PC-9 (cell line): ENCODE data around the gene GNB1. TPM values are rescaled to one million over a fixed set of nuclear protein-coding genes. Genes with fewer than 3 reads are reported as not detected.

Experiments used
- BruUV-seq: library from RNA; stranded (reverse); fragments of 400-500 nt; replicated peaks from 2 replicates; lab custom pipeline; 2021; lab: Mats Ljungman, UMichigan
- CTCF ChIA-PET: fragments of 300-600 bp; sonication (Branson Sonifier 250); formaldehyde crosslinking; loops from one replicate; lab custom pipeline; 2022; ENCODE audit warnings: antibody characterized with exemption; lab: Charles Lee
- POLR2A ChIA-PET: fragments of 300-600 bp; sonication (Branson Sonifier 250); formaldehyde crosslinking; loops from one replicate; lab custom pipeline; 2022; ENCODE audit warnings: antibody characterized with exemption; ENCODE audit not compliant: unreplicated experiment; lab: Charles Lee
- DNase-seq, 2 experiments: peaks; one replicate each; pipeline versions ENCODE4 v3.0.0 to v3.0.0-alpha.2; 2015 to 2022; ENCODE audit warnings: mixed read lengths in 1 of 2
- H2AFZ ChIP-seq: fragments of 200-600 bp; sonication (generic); 2 replicates; pipeline ENCODE4 v1.8.1; 2017; ENCODE audit warnings: antibody characterized with exemption
- H3F3A ChIP-seq: fragments of 200-600 bp; sonication (generic); 2 replicates; pipeline ENCODE4 v1.8.1; 2017; ENCODE audit warnings: antibody characterized with exemption, mild to moderate bottlenecking, low read depth; ENCODE audit not compliant: insufficient read depth
- H3K27ac ChIP-seq: fragments of 200-600 bp; sonication (generic); 2 replicates; pipeline ENCODE4 v1.6.1; 2016; ENCODE audit warnings: mixed run types
- H3K27me3 ChIP-seq: fragments of 200-600 bp; sonication (generic); 2 replicates; pipeline ENCODE4 v1.6.1; 2016; ENCODE audit warnings: low read depth, mixed run types; ENCODE audit not compliant: insufficient read depth
- H3K36me3 ChIP-seq: fragments of 200-600 bp; sonication (generic); 2 replicates; pipeline ENCODE4 v1.6.1; 2016; ENCODE audit warnings: low read depth, mixed run types
- H3K4me1 ChIP-seq: fragments of 200-600 bp; sonication (generic); replicated peaks from 2 replicates; pipeline ENCODE4 v1.6.1; 2016; ENCODE audit warnings: mixed run types; ENCODE audit not compliant: insufficient read depth
- H3K4me2 ChIP-seq: fragments of 200-600 bp; sonication (generic); 2 replicates; pipeline ENCODE4 v1.6.1; 2017; ENCODE audit warnings: mixed run types
- H3K4me3 ChIP-seq: fragments of 200-600 bp; sonication (generic); 2 replicates; pipeline ENCODE4 v1.6.1; 2016; ENCODE audit warnings: mixed run types
- H3K79me2 ChIP-seq: fragments of 200-600 bp; sonication (generic); 2 replicates; pipeline ENCODE4 v1.6.1; 2017; ENCODE audit warnings: low read depth, mixed run types
- H3K9me2 ChIP-seq: fragments of 200-600 bp; sonication (generic); 2 replicates; pipeline ENCODE4 v1.8.1; 2017; ENCODE audit warnings: mild to moderate bottlenecking; ENCODE audit not compliant: insufficient read depth
- H3K9me3 ChIP-seq: fragments of 200-600 bp; sonication (generic); 2 replicates; pipeline ENCODE4 v1.8.1; 2016; ENCODE audit warnings: low read depth; ENCODE audit not compliant: insufficient read depth
- H4K20me1 ChIP-seq: fragments of 200-600 bp; sonication (generic); 2 replicates; pipeline ENCODE4 v1.8.1; 2017; ENCODE audit not compliant: insufficient read depth
- CTCF ChIP-seq: fragments of 200-600 bp; sonication (generic); conservative IDR thresholded peaks from 2 replicates; pipeline ENCODE4 v1.6.1; 2017; ENCODE audit warnings: mixed run types, antibody characterized with exemption, mild to moderate bottlenecking, moderate library complexity
- EZH2 ChIP-seq: fragments of 200-600 bp; sonication (generic); IDR thresholded peaks from 2 replicates; pipeline ENCODE4 v1.8.0; 2017; ENCODE audit warnings: antibody characterized with exemption, low read depth
- intact Hi-C: fragments of 100-400 bp; cut with micrococcal nuclease; formaldehyde crosslinking; loops from one replicate; pipeline ENCODE4 v1.10.0; 2022; ENCODE audit not compliant: unreplicated experiment
- total RNA-seq: library from RNA; stranded (reverse); gene quantifications from 2 replicates; pipeline ENCODE4 v1.2.3, GENCODE V29; 2021

Gene GNB1
- total RNA-seq, 1 experiment from 2014 or later = 286 TPM

GRCh38 chr1:1779691-1780597 lies 110.9 kb downstream of the GNB1 start:
- Histone ChIP-seq H3K9me2 (no peaks in the 10 kb centered on the region), H3K9me3 (no peaks in the 10 kb centered on the region), H3K27me3 (no peaks in the 10 kb centered on the region), H3K4me3 (peak overlapping the region; percentile 93; the same call in 1 of the 2 replicates), H4K20me1 (peaks cover 23% of the 10 kb centered on the region), H3K27ac (peak overlapping the region; percentile 87), H2AFZ (no peak overlapping the region), H3K36me3 (no peaks in the 10 kb centered on the region), H3K4me2 (peak overlapping the region; percentile 87), H3F3A (peaks cover 57% of the 10 kb centered on the region), H3K4me1 (peaks cover 69% of the 10 kb centered on the region), H3K79me2 (peaks cover 31% of the 10 kb centered on the region)
- TF ChIP-seq CTCF (no peak), EZH2 (no peak)
- CTCF ChIA-PET = interaction anchor here (0.6 kb wide), 1 partner anchor 204 kb away, joined by 3 read pairs; no protein-coding TSS in a partner anchor
- intact Hi-C loops = loop anchor here (1.0 to 5.0 kb wide), 3 partner anchors 17 to 127 kb away; partner anchors contain the start of gene GNB1
- POLR2A ChIA-PET = interaction anchor here (0.6 to 1.1 kb wide), 3 partner anchors 21 to 455 kb away, joined by 3 to 6 read pairs (median 5); no protein-coding TSS in a partner anchor
- peak; percentile 60 to 69 for DNase-seq
- BruUV-seq = no TSS peak

GRCh38 chr1:1779320-1779675 lies 111.6 kb downstream of the GNB1 start:
- intact Hi-C loops = no loop called here
- Histone ChIP-seq H3K36me3 (no peaks in the 10 kb centered on the region), H3F3A (peaks cover 53% of the 10 kb centered on the region), H3K4me3 (peak overlapping the region; percentile 93), H3K4me1 (peaks cover 69% of the 10 kb centered on the region), H3K27ac (peak overlapping the region; percentile 87), H3K27me3 (no peaks in the 10 kb centered on the region), H3K9me3 (no peaks in the 10 kb centered on the region), H3K9me2 (no peaks in the 10 kb centered on the region), H3K4me2 (peak overlapping the region; percentile 87), H4K20me1 (peaks cover 29% of the 10 kb centered on the region), H3K79me2 (peaks cover 37% of the 10 kb centered on the region), H2AFZ (peak overlapping the region; percentile 71)
- POLR2A ChIA-PET = no interaction called here
- CTCF ChIA-PET = no interaction called here
- DNase-seq = no peak
- TF ChIP-seq CTCF (no peak), EZH2 (no peak)
- no TSS peak for BruUV-seq

GRCh38 chr1:1778663-1779319 lies 112.1 kb downstream of the GNB1 start:
- Histone ChIP-seq H3K9me3 (no peaks in the 10 kb centered on the region), H4K20me1 (peaks cover 29% of the 10 kb centered on the region), H3K9me2 (no peaks in the 10 kb centered on the region), H3K4me2 (peak overlapping the region; percentile 87), H3K27me3 (no peaks in the 10 kb centered on the region), H2AFZ (peak overlapping the region; percentile 71), H3F3A (peaks cover 51% of the 10 kb centered on the region), H3K79me2 (peaks cover 42% of the 10 kb centered on the region), H3K4me1 (peaks cover 68% of the 10 kb centered on the region), H3K27ac (peak overlapping the region; percentile 87), H3K36me3 (no peaks in the 10 kb centered on the region), H3K4me3 (peak overlapping the region; percentile 93)
- TF ChIP-seq EZH2 (no peak), CTCF (peak; percentile 43; the same call in 1 of the 2 replicates)
- peak; percentile 76 to 87 for DNase-seq
- ChIA-PET POLR2A (no interaction called here), CTCF (no interaction called here)
- BruUV-seq = TSS peak; percentile 89
- intact Hi-C loops = no loop called here
